ELF-1 (cell line): ENCODE measurements around the gene UNK.
"Not testable (repeated sequence)": the region's sequence is repeated elsewhere in the genome, so short reads cannot be mapped to it uniquely, and the experiment has no call there.

ENCODE experiments used
- DNase-seq: peaks from one replicate; pipeline ENCODE4 v3.0.0-alpha.2; 2016; ENCODE audit warnings: low read depth, low spot score

UNK gene

DNA sequence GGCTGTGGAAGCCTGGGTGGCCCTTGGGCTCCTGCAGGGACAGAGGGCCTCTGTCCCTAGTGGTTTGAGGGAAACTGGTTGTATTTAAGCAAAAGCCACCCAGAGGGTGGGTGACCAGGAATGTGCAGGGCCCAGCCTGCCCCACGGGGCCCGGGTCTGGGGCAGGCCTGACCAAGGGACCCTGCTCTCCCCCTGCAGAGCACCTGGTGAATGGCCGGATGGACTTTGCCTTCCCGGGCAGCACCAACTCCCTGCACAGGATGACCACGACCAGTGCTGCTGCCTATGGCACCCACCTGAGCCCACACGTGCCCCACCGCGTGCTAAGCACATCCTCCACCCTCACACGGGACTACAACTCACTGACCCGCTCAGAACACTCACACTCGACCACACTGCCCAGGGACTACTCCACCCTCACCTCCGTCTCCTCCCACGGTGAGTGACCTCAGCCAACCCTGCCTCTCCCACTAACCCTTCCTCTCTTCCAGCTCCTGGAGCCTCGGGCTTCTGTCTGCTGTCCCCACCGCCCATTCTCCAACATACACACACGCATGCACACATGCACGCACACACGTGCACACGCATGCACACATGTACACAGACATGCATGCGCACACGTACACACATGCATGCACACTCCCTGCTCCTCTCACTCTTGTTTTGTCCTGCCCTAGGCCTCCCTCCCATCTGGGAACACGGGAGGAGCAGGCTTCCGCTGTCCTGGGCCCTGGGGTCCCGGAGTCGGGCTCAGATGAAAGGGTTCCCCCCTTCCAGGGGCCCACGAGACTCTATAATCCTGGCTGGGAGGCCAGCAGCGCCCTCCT, 30.0 kb upstream of the UNK start:
- no peak for DNase-seq

- no peak for DNase-seq
Measured at GRCh38 chr17:75755205-75755901, 29.3 kb upstream of the UNK start.

- DNase-seq = no peak
Measured at GRCh38 chr17:75755990-75756389, 28.6 kb upstream of the UNK start.

DNA sequence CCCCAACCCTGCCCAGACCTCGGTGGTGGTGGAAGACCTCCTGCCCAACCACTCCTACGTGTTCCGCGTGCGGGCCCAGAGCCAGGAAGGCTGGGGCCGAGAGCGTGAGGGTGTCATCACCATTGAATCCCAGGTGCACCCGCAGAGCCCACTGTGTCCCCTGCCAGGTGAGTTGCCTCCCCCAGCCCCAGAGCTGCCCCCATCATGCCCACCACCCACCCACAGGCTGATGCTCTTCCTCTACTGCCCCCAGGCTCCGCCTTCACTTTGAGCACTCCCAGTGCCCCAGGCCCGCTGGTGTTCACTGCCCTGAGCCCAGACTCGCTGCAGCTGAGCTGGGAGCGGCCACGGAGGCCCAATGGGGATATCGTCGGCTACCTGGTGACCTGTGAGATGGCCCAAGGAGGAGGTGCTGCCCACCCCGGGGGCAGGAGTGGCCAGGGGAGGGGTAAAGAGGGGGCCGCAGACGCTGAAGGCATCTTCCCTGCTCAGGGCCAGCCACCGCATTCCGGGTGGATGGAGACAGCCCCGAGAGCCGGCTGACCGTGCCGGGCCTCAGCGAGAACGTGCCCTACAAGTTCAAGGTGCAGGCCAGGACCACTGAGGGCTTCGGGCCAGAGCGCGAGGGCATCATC, 28.0 kb upstream of the UNK start:
- DNase-seq = no peak

DNA sequence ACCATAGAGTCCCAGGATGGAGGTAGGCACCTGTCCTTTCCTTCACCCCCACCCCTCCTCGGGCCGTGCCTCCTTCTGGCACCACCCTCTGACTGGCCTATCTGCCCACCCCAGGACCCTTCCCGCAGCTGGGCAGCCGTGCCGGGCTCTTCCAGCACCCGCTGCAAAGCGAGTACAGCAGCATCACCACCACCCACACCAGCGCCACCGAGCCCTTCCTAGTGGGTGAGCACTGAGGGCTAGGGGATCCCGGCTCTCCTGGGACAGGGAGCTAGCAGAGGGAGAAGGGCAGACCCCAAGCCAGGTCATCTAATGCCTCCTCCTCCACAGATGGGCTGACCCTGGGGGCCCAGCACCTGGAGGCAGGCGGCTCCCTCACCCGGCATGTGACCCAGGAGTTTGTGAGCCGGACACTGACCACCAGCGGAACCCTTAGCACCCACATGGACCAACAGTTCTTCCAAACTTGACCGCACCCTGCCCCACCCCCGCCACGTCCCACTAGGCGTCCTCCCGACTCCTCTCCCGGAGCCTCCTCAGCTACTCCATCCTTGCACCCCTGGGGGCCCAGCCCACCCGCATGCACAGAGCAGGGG, 27.4 kb upstream of the UNK start:
- DNase-seq = no peak

DNA sequence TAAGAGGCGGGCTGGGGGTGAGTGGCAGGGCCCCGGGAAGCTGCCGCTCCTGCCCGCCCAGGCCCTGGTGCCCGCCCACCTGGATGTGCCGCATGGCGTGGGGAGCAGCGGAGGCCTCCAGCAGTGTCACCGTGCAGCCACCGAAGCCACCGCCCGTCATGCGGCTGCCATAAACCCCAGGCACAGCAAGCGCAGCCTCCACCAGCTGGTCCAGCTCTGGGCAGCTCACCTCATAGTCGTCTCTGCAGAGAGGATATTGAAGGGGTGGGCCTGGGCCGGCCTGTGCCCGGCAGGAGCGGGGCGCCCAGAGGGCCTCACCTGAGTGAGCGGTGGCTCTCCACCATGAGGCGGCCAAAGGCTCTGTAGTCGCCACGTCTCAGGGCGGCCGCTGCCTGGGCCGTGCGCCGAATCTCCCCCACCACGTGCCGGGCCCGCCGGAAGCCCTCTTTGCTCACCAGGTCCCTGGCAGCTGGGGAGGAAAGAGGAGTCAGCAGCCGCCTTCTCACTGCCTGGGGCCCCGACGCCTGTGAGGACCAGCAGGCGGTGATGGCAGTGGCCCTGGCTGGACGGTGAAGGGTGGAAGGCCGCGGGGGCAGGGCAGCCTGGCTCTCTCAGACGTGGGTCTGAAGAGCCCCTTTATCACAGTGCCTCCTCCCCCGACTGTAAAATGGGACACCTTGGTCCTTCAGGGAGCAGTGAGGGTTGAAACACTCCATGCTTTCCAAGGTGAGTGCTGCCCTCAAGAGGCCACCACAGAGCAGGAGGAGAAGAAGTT, 26.3 kb upstream of the UNK start:
- peak; percentile 56 for DNase-seq

DNA sequence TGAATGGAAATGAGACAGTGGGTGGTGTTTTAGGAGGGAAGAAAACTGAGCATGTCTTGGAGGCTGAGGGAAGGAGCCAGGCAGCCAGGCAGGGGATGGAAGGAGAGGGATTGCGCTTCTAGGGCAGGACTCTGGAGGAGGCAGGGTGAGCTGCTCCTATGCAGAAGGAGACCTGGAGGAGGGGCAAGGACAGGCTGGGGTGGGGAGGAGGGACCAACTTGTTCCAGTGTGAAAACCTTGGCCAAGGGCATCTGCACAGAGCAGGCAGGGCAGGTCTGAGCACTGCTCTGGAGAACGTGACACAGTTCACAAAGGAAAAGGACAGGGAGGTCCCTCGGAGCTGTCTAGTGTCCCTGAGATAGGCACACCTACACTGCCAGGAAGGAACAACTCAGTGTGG, 25.1 kb upstream of the UNK start:
- no peak for DNase-seq

GRCh38 chr17:75759978-75760640, 24.5 kb upstream of the UNK start:
- not testable (repeated sequence) for DNase-seq

DNA sequence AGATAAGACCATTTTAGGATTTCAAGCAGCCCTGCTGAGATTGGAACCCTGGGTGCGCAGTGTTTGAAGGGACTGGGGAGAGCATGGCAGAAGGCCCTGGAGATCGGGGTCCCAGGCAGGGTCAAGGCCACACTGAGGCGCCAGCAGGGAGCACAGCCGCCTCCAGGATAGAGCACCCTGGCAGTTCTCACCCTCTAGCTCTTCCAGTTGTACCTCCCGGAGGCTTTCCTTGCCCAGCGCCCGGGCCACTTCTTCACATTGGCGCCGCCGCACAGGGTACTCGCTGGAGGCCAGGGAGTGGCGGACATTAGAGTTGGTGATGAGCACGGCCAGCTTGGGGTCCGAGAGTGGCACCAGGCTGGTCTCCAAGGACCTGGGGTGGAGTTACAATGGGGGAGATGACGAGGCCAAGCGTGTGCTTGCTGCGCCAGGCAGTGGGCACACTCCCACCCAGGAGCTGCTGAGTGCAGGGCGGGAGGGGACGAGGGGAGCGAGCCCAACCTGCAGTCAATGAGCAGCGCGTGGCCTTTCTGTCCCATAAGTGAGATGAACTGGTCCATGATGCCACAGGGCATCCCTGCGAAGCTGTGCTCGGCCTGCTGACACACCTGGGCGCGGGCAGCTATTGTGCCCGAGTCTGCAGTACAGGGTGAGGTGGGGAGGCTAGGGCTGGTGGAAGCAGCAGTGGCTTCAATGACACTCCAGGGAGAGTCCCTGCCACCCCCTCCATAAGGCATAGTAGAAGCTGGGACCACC, 21.9 kb upstream of the UNK start:
- no peak for DNase-seq

GRCh38 chr17:75763269-75763607, 21.4 kb upstream of the UNK start:
- DNase-seq = no peak

DNA sequence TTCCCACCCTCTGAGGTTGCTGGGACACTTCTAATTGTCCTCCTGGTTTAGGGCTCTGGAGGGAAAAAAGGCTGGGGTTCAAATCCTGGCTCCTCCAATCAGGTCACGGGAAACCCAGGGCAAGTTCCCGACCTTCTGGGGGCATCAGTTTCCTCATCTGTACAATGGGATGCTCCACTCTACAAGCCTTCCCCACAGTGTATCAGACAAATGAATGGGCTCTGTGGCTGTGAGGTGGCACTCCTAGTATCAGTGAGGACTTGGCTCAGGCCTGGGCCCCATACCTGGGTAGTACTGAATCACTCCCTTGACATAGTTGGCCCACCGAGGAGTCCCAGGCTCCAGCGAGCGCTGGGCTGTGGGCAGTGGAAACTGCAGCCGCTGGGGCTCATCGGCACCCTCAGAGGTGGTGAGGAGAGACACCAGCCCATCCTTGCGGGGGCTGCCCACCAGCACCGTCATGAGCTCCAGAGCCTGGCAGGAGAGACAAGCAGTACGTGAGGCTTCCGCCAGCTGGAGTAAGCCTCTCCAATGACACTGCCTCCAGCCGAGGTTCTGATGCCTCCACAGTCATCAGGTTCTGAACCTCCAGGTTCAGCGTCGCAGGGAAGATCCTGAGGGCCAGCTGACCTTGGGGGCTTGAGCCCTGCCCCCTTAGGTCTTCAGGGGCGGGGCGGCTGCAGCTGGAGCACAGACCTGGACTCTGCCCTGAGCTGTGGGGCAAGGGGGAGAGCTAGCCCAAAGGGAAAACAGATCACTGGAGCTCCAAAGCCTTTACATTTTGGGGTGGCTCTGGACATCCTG, 20.8 kb upstream of the UNK start:
- DNase-seq = no peak

DNA sequence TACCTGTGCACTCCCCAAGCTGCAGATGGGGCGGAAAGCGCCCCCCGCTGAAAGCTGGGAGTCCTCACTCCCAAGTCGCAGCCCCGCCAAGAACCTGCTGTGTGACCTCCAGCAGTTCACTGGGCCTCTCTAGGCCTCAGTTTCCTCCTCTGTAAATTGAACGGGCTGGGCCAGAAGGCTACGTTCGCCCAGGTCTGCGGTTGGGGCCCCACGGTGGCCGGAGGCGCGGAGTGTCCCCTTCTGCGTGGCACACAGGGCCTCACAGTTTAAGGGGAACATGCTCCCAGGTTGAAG, 20.2 kb upstream of the UNK start:
- DNase-seq = no peak

DNA sequence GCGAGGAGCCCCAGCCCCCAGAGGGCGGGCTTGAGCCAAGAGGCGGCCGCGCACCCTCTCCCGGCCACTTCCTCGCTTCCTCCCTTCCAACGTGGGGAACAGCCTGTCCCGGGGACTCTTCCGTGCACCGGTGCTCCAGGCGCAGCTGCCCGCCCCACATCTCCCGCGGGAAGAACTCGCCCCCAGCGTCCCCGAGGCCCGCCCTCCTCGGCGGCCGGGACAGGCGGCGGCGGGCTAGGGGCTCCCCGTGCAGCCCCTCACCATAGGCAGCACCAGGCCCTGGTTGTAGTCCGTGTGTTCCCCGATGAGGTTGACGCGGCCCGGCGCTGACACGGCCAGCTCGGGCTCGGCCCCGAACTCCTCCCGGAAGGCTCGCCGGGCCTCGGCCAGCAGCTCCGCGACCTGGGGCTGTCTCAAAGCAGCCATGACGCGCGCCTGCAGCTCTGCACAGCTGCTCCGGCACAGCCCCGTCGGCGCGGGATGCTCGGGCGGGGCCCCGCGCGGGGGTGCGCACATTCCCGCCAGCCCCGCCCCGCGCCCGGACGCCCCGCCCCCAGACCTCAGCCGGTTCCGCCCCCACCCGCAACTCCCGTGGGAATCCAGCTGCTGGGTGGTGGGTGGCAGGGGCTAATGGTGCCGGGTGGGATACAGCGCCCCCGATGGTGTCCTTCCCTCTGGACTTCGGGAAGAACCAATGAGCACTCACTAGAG, 19.7 kb upstream of the UNK start, which contains the start of gene GALK1:
GALK1 (minus strand) TSS at position 482 of the 711 bp plus-strand sequence; CDS start at position 426, 56 bp downstream.
- peak; percentile 65 for DNase-seq

DNA sequence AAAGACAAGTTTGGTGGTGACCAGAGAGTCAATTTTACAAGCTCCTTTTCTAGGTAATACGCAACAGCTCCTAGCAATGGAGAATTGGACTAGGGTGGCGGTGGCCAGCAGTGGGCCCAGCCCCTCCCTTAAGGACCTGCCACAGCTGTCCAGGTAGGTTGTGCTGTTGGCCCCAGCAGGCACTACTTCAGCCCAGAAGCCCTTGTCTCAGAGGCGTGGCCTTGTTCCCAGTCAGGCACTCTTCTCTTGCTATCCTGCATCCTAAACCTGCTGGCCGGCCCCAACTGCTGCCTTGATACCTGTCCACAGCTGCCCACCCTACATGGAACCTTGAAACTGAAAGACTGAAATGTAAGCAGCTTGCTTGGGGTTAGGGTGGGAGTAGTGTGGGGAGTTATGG, 18.6 kb upstream of the UNK start:
- no peak for DNase-seq

- DNase-seq = no peak
Measured at GRCh38 chr17:75767881-75768280, 16.7 kb upstream of the UNK start.

DNA sequence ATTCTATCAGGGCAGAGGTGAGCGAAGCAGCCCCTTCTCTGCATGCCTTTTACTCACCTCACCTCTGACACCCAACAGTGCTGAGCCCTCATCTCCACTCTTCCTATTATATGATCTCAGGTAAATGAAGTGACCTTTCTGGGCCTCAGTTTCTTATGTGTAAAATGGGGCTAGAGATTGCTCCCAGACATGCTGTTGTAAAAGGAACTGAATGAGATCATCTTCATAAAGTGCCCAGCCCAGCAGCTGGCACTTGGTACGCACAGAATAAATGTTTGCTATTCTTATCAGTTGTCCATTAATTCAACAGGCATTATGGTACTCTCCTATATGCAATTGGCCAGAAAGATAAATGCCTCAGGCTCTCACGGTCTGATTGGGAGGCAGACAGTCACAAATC, 15.1 kb upstream of the UNK start:
- DNase-seq = no peak

DNA sequence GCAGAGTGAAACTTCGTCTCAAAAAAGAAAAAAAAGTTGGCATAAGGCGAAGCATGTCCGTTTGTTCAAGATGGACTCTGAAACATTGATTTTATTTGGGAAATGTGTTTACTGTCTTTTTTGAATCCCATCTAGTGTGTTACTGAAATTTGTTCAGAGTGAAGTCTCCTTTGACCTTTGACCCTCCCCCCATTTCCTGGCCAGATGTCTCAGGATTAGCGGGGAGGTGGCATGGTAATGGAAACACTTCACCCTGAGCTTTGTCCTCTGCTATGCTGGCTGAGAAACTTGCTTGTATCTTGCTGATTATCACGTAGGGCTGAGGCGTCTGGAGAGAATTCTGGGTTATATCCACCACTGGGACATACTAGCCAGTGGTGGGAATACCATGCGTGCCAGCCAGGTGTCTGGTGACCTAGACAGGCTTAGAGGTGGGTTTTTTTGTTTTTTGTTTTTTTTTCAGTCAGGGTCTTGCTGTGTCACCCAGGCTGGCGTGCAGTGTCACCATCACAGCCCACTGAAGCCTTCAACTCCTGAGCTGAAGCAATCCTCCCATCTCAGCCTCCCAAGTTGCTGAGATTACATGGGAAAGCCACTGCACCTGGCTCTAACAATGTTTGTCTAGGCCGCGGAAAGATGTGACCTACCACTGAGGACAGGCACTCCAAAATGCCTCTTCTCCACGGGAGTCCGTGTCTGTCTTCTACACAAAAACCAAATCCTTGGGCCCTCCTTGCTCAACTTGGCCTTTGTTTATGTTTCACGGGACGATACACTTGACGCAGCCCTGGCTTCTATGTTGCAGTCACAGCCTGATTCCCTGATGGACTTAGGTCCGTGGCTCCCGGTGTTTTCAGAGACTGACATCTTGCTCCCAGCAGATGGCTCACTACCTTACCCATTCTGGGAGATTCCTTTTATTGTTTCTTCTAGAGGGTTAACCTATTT, 13.0 kb upstream of the UNK start:
- DNase-seq = peak; percentile 6
